Activated T-cell treated with anti-CD3 and anti-CD28 coated beads, Interleukin-2, amount 50 U/mL, for 24 hours (primary cell): Measurements from ENCODE around the gene NEUROG2.

Experiments used
- DNase-seq: peaks from one replicate; pipeline ENCODE4 v3.0.0-alpha.2; 2020
- H3K27ac Mint-ChIP-seq: 2 replicates; pipeline ENCODE4 v1.8.0; 2020; ENCODE audit warnings: mild to moderate bottlenecking, mixed read lengths
- H3K27me3 Mint-ChIP-seq: 2 replicates; pipeline ENCODE4 v1.8.0; 2020; ENCODE audit warnings: mixed read lengths
- H3K36me3 Mint-ChIP-seq: 2 replicates; pipeline ENCODE4 v1.8.0; 2020; ENCODE audit warnings: low read depth, mixed read lengths
- H3K4me1 Mint-ChIP-seq: 2 replicates; pipeline ENCODE4 v1.8.0; 2020; ENCODE audit warnings: low read depth, mixed read lengths
- H3K4me3 Mint-ChIP-seq: 2 replicates; pipeline ENCODE4 v1.8.0; 2020; ENCODE audit warnings: mild to moderate bottlenecking, moderate library complexity, mixed read lengths
- H3K9me3 Mint-ChIP-seq: 2 replicates; pipeline ENCODE4 v1.8.0; 2020; ENCODE audit warnings: mixed read lengths

NEUROG2 gene

GRCh38 chr4:112473985-112474384, 42.0 kb downstream of the NEUROG2 start:
- no peak for DNase-seq
- no peaks in the 10 kb centered on the region for H3K36me3 Mint-ChIP-seq
- H3K27me3 Mint-ChIP-seq, result peaks cover 20% of the 10 kb centered on the region
- no peak overlapping the region for H3K27ac Mint-ChIP-seq
- H3K4me1 Mint-ChIP-seq, result no peaks in the 10 kb centered on the region
- no peak overlapping the region for H3K4me3 Mint-ChIP-seq
- H3K9me3 Mint-ChIP-seq, result peaks cover 2% of the 10 kb centered on the region

- Mint-ChIP-seq H3K36me3 (no peaks in the 10 kb centered on the region), H3K27me3 (peaks cover 9% of the 10 kb centered on the region), H3K9me3 (peaks cover 2% of the 10 kb centered on the region), H3K4me3 (no peak overlapping the region), H3K4me1 (no peaks in the 10 kb centered on the region), H3K27ac (no peak overlapping the region)
- no peak for DNase-seq
Measured at GRCh38 chr4:112472318-112472717, 43.7 kb downstream of the NEUROG2 start.
